ENCODE data around the gene CYP20A1. TPM values are rescaled to one million over a fixed set of nuclear protein-coding genes. Genes with fewer than 3 reads are reported as not detected.

Gene CYP20A1
- total and polyA plus RNA-seq, 2 donors = 16.0 to 19.5 TPM

DNA sequence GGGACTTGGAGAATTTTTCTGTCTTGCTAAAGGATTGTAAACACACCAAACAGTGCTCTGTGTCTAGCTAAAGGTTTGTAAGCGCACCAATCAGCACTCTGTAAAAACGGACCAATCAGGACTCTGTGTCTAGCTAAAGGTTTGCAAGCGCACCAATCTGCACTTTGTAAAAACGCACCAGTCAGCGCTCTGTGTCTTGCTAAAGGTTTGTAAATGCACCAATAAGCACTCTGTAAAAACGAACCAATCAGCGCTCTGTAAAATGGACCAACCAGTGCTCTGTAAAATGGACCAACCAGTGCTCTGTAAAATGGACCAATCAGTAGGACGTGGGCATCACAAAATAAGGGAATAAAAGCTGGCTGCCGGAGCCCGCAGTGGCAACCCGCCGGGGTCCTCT lies 105.8 kb downstream of the CYP20A1 start:
- H3K27me3 ChIP-seq (ENCODE audit: control insufficient read depth in 2 of 2, insufficient read depth in 1 of 2, low read length in 1 of 2) = no peaks in the 10 kb centered on the region
- H3K36me3 ChIP-seq (ENCODE audit: control insufficient read depth in 2 of 2, insufficient read depth in 2 of 2, low read length in 1 of 2) = peaks cover 0 to 9% of the 10 kb centered on the region in 2 donors
- no peak for DNase-seq (ENCODE audit: low read depth in 6 of 9, low spot score in 9 of 9)
- 98% methylated on average over 12 of the region's 12 CpGs for WGBS
- no peak overlapping the region for H3K27ac ChIP-seq (ENCODE audit: low read depth in 1 of 2, low read length in 1 of 2)
- no peak overlapping the region for H3K4me3 ChIP-seq (ENCODE audit: low read length in 2 of 2)
- H3K9me3 ChIP-seq (ENCODE audit: control insufficient read depth in 2 of 2, insufficient read depth in 1 of 2, low read length in 1 of 2) = peaks cover 0 to 3% of the 10 kb centered on the region in 2 donors
- no peaks in the 10 kb centered on the region for H3K4me1 ChIP-seq (ENCODE audit: control insufficient read depth in 2 of 2, insufficient read depth in 2 of 2, low read length in 2 of 2)

DNA sequence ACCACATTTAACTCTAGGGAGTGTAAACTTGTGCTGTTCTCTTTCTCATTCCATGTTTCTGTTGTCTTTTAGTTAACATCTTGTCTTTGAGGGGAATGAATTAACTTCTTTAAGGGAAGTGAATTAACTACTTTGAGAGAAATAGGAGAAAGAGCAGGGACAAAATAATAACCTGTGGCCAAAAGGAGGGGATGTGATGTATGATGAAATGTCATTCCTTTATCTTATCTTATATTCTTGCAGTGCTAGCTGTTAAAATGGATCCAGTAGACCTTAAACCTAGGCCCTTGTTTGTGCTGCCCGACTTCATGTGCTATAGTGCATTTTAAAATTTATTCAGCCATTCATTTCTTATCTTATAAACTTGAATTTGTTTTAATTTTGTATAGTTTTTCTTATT lies 107.8 kb downstream of the CYP20A1 start:
- H3K36me3 ChIP-seq (ENCODE audit: control insufficient read depth in 2 of 2, insufficient read depth in 2 of 2, low read length in 1 of 2) = peaks cover 0 to 11% of the 10 kb centered on the region in 2 donors
- WGBS = 97% methylated on average over 1 of the region's 1 CpG
- no peaks in the 10 kb centered on the region for H3K27me3 ChIP-seq (ENCODE audit: control insufficient read depth in 2 of 2, insufficient read depth in 1 of 2, low read length in 1 of 2)
- H3K9me3 ChIP-seq (ENCODE audit: control insufficient read depth in 2 of 2, insufficient read depth in 1 of 2, low read length in 1 of 2) = peaks cover 0 to 3% of the 10 kb centered on the region in 2 donors
- H3K4me3 ChIP-seq (ENCODE audit: low read length in 2 of 2) = no peak overlapping the region
- H3K4me1 ChIP-seq (ENCODE audit: control insufficient read depth in 2 of 2, insufficient read depth in 2 of 2, low read length in 2 of 2) = no peaks in the 10 kb centered on the region
- H3K27ac ChIP-seq (ENCODE audit: low read depth in 1 of 2, low read length in 1 of 2) = no peak overlapping the region
- no peak for DNase-seq (ENCODE audit: low read depth in 6 of 9, low spot score in 9 of 9)

GRCh38 chr2:203347375-203347774 lies 108.6 kb downstream of the CYP20A1 start:
- Histone ChIP-seq H3K4me1 (ENCODE audit: control insufficient read depth in 2 of 2, insufficient read depth in 2 of 2, low read length in 2 of 2) (no peaks in the 10 kb centered on the region), H3K27me3 (ENCODE audit: control insufficient read depth in 2 of 2, insufficient read depth in 1 of 2, low read length in 1 of 2) (no peaks in the 10 kb centered on the region), H3K36me3 (ENCODE audit: control insufficient read depth in 2 of 2, insufficient read depth in 2 of 2, low read length in 1 of 2) (peaks cover 0 to 15% of the 10 kb centered on the region in 2 donors), H3K27ac (ENCODE audit: low read depth in 1 of 2, low read length in 1 of 2) (no peak overlapping the region), H3K9me3 (ENCODE audit: control insufficient read depth in 2 of 2, insufficient read depth in 1 of 2, low read length in 1 of 2) (peaks cover 0 to 3% of the 10 kb centered on the region in 2 donors), H3K4me3 (ENCODE audit: low read length in 2 of 2) (no peak overlapping the region)
- DNase-seq (ENCODE audit: low read depth in 6 of 9, low spot score in 9 of 9) = no peak
- WGBS = 97% methylated on average over 4 of the region's 4 CpGs

GRCh38 chr2:203352604-203353255 lies 113.9 kb downstream of the CYP20A1 start:
- Histone ChIP-seq H3K36me3 (ENCODE audit: control insufficient read depth in 2 of 2, insufficient read depth in 2 of 2, low read length in 1 of 2) (peaks cover 3 to 6% of the 10 kb centered on the region in 2 donors), H3K4me3 (ENCODE audit: low read length in 2 of 2) (no peak overlapping the region), H3K27ac (ENCODE audit: low read depth in 1 of 2, low read length in 1 of 2) (no peak overlapping the region), H3K4me1 (ENCODE audit: control insufficient read depth in 2 of 2, insufficient read depth in 2 of 2, low read length in 2 of 2) (no peaks in the 10 kb centered on the region), H3K27me3 (ENCODE audit: control insufficient read depth in 2 of 2, insufficient read depth in 1 of 2, low read length in 1 of 2) (no peaks in the 10 kb centered on the region), H3K9me3 (ENCODE audit: control insufficient read depth in 2 of 2, insufficient read depth in 1 of 2, low read length in 1 of 2) (no peaks in the 10 kb centered on the region)
- no peak for DNase-seq (ENCODE audit: low read depth in 6 of 9, low spot score in 9 of 9)
- WGBS = 99% methylated on average over 5 of the region's 5 CpGs

DNA sequence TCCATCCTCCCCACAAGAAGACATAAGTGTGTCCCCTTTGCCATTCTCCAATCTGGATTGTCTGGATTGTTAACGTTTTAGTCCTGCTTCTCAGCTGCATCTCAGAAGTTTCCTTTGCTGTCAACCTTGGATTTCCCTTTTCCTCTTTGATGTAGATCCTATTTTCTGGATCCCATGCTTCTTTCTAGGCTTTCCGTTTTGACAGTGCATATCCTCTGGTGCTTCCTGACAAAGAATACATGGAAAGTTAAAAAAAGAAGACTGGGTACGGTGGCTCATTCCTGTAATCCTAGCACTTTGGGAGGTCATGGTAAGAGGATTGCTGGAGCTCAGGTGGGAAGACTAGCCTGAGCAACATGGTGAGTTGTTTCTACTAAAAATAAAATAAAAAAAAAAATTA lies 116.1 kb downstream of the CYP20A1 start:
- no peak overlapping the region for H3K27ac ChIP-seq (ENCODE audit: low read depth in 1 of 2, low read length in 1 of 2)
- H3K9me3 ChIP-seq (ENCODE audit: control insufficient read depth in 2 of 2, insufficient read depth in 1 of 2, low read length in 1 of 2) = no peaks in the 10 kb centered on the region
- H3K4me3 ChIP-seq (ENCODE audit: low read length in 2 of 2) = no peak overlapping the region
- no peaks in the 10 kb centered on the region for H3K4me1 ChIP-seq (ENCODE audit: control insufficient read depth in 2 of 2, insufficient read depth in 2 of 2, low read length in 2 of 2)
- 95% methylated on average over 3 of the region's 3 CpGs for WGBS
- no peaks in the 10 kb centered on the region for H3K27me3 ChIP-seq (ENCODE audit: control insufficient read depth in 2 of 2, insufficient read depth in 1 of 2, low read length in 1 of 2)
- DNase-seq (ENCODE audit: low read depth in 6 of 9, low spot score in 9 of 9) = no peak
- peaks cover 3 to 6% of the 10 kb centered on the region in 2 donors for H3K36me3 ChIP-seq (ENCODE audit: control insufficient read depth in 2 of 2, insufficient read depth in 2 of 2, low read length in 1 of 2)

Other genes starting within 250 kb of the CYP20A1 start
- gene NBEAL1, start 224.1 kb upstream of the CYP20A1 start, total RNA-seq = 6.2 TPM
- gene NBEAL1, start 224.1 kb upstream of the CYP20A1 start, polyA plus RNA-seq = 4.4 TPM
- 15.2 TPM for gene ABI2, start 89.4 kb downstream of the CYP20A1 start, total RNA-seq
- gene ABI2, start 89.4 kb downstream of the CYP20A1 start, polyA plus RNA-seq = 19.5 TPM

Measured in thymus (tissue), 11 donors.